Breast epithelium (tissue), 4 donors: ENCODE data around the gene ATP13A3. TPM values are rescaled to one million over a fixed set of nuclear protein-coding genes. Genes with fewer than 3 reads are reported as not detected.

Experiments
- DNase-seq, 2 donors: peaks; one replicate each; pipeline ENCODE4 v3.0.0-alpha.2; 2019; ENCODE audit warnings: low spot score in 2 of 2
- H3K27ac ChIP-seq, 2 donors: fragments of 200-600 bp; sonication (generic) in 1 of 2; one replicate each; pipeline ENCODE4 v1.5.1; 2016 to 2019; ENCODE audit warnings: mild to moderate bottlenecking in 1 of 2
- H3K27me3 ChIP-seq, 2 donors: fragments of 200-600 bp; sonication (generic) in 1 of 2; one replicate each; pipeline versions ENCODE4 v1.5.1 to v1.6.0; 2017 to 2019; ENCODE audit warnings: control low read depth in 1 of 2, mild to moderate bottlenecking in 1 of 2
- H3K36me3 ChIP-seq: fragments of 200-600 bp; one replicate; pipeline ENCODE4 v1.5.1; 2019
- H3K4me1 ChIP-seq, 2 donors: fragments of 200-600 bp; sonication (generic); one replicate each; pipeline ENCODE4 v1.5.1; 2016 to 2019; ENCODE audit warnings: control low read depth in 1 of 2
- H3K4me3 ChIP-seq, 3 donors: fragments of 200-600 bp; sonication (generic); 1 replicate in 2 of 3; 2 replicates in 1 of 3; pipeline ENCODE4 v1.5.1; 2016 to 2019; ENCODE audit warnings: mild to moderate bottlenecking in 3 of 3, moderate library complexity in 2 of 3
- H3K9me3 ChIP-seq, 2 donors: fragments of 200-600 bp; sonication (generic) in 1 of 2; one replicate each; pipeline ENCODE4 v1.5.1; 2016 to 2019; ENCODE audit warnings: control low read depth in 1 of 2
- POLR2A ChIP-seq: fragments of 450-650 bp; IDR thresholded peaks from one replicate; pipeline ENCODE4 v1.6.1; 2016; ENCODE audit warnings: antibody characterized with exemption, mild to moderate bottlenecking, moderate library complexity
- POLR2AphosphoS5 ChIP-seq, 3 donors: sonication (generic); formaldehyde crosslinking; IDR thresholded peaks; one replicate each; pipeline ENCODE4 v1.6.1; 2017; ENCODE audit warnings: antibody characterized with exemption in 3 of 3
- intact Hi-C: fragments of 100-400 bp; cut with DNase I; formaldehyde crosslinking; loops from one replicate; pipeline ENCODE4 v1.15.1; 2023; ENCODE audit warnings: low total_unique reads
- total RNA-seq, 3 donors: library from RNA; depleted of rRNA; stranded (reverse); fragments of >200 nt; gene quantifications; one replicate each; pipeline ENCODE4 v1.1.0, GENCODE V29; 2016
- TF ChIP-seq, protein P1 (sequence below), 3 donors: fragments of 450-650 bp; IDR thresholded peaks; one replicate each; pipeline ENCODE4 v1.5.1; 2016 to 2017; ENCODE audit warnings: antibody characterized with exemption in 3 of 3, mild to moderate bottlenecking in 3 of 3, moderate library complexity in 3 of 3

Gene ATP13A3
- total RNA-seq, 3 donors from 2014 or later = 132 to 170 (median 142) TPM

DNA sequence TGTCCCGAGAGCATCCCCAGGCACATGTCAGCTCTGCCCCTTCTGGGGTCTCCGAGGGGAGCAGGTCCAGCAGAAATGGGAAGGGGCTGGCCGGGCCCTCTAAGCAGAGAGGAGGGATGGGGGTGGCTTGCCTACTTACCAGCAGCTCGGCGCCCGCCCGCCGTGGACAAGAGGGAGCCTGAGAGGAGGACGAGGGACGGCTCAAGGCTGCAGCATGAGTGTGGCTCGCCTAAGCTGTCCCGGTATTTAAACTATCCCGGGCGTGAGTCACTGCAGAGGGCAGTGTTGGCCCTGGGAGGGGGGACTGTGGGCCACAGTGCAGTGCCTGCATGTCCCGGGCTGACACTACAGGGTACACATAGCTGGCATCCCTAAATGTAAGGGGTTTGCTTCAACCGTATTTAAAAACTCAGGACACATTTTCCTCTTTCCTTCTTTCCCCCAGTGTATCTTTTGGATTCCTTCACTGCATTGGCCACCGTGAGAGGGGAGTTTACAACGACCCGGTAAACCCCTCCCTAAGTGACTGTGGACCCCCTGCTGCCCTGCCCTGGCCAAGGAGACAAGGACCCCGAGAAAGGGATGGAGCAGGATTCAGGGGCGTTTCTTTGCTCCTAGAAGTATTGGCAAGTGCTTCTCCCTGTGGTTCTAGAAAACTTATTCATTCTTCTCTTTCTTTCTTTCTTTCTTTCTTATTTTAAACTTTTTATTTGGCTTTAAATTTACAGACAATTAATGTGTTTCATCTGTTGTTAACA lies 117.1 kb downstream of the ATP13A3 start, which contains the start of gene LRRC15:
Gene LRRC15, minus strand, starts transcription at position 222 of the 758 bp plus-strand sequence. CDS start 8,700 bp downstream, outside the sequence.
- H3K27ac ChIP-seq = no peak within 1 kb of the TSS
- intact Hi-C loops = no loop called here
- H3K4me3 ChIP-seq = no peak within 1 kb of the TSS
- TF ChIP-seq POLR2A (no peak), POLR2AphosphoS5 (IDR thresholded peaks at IDR 0.05) (no peak)
- TF ChIP-seq, protein P1, sequence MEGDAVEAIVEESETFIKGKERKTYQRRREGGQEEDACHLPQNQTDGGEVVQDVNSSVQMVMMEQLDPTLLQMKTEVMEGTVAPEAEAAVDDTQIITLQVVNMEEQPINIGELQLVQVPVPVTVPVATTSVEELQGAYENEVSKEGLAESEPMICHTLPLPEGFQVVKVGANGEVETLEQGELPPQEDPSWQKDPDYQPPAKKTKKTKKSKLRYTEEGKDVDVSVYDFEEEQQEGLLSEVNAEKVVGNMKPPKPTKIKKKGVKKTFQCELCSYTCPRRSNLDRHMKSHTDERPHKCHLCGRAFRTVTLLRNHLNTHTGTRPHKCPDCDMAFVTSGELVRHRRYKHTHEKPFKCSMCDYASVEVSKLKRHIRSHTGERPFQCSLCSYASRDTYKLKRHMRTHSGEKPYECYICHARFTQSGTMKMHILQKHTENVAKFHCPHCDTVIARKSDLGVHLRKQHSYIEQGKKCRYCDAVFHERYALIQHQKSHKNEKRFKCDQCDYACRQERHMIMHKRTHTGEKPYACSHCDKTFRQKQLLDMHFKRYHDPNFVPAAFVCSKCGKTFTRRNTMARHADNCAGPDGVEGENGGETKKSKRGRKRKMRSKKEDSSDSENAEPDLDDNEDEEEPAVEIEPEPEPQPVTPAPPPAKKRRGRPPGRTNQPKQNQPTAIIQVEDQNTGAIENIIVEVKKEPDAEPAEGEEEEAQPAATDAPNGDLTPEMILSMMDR (IDR thresholded peaks at IDR 0.05) = no peak
- H3K27me3 ChIP-seq = peaks cover 0 to 11% of the 10 kb centered on the region in 2 donors
- no peak for DNase-seq
- H3K4me1 ChIP-seq = no peaks in the 10 kb centered on the region
- H3K36me3 ChIP-seq = no peaks in the 10 kb centered on the region
- H3K9me3 ChIP-seq = no peaks in the 10 kb centered on the region

DNA sequence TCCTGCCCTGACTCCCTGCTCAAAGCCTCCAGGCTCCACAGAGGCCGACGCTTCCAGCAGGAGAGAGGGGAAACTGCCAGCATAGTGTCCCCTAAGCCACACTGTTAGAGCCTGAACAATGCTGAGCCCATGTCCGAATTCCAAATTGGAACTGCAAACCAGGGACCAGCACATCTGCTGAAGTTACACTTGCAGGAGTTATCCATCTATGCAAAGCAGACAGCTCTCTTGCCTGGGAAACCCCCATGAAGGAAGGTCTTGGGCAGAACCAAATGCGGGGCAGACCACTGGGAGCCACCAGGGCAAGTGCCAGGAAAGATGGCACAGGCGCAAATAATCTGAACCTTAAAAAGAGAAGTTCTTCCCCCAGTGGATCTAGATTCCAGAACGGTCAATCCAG lies 117.9 kb downstream of the ATP13A3 start:
- Histone ChIP-seq H3K4me1 (no peaks in the 10 kb centered on the region), H3K4me3 (no peak overlapping the region), H3K9me3 (no peaks in the 10 kb centered on the region), H3K27me3 (peaks cover 0 to 11% of the 10 kb centered on the region in 2 donors), H3K27ac (no peak overlapping the region), H3K36me3 (no peaks in the 10 kb centered on the region)
- intact Hi-C loops = no loop called here
- DNase-seq = no peak
- TF ChIP-seq, protein P1 (IDR thresholded peaks at IDR 0.05) = no peak
- TF ChIP-seq POLR2A (no peak), POLR2AphosphoS5 (IDR thresholded peaks at IDR 0.05) (no peak)

DNA sequence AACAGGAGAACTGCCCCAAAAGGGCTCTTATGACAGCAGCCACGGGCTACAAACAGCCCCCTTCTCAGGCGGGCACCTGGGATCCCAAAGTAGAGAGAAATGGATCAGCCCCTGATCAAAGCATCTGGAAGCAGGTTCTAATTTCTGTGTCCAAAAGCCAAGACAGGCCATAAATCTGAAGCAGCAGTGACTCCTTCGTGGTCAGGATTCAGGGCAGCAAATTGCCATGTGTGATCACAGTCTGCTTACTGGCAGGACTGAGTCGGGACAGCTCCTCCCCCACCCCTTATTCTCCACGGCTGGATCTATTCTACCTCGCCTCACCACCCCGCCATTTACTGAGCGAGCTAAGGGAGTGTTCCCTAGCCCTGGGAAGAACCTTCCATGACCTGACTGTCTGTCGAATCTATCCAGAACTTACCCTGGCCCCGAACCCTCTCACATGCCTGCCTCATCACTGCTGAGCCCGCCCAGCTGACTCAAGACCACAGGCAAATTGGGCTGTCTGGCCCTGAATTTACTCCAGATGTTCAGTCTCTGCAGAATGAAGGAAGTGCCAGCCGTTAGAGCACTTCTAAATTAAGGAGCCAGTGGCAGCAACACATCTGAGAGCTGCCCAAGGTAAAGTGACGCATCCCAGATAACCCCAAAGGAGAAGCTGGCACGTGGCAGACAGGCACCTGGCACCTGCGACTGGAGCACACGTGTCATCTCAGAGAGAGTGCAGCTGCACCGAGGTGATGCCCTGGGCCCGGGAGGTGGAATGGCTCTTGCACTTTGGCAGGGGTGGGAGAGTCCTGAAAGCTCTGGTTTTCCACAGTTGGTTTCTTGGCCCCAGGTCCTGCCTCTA lies 118.6 kb downstream of the ATP13A3 start:
- intact Hi-C loops = no loop called here
- Histone ChIP-seq H3K27me3 (peaks cover 0 to 11% of the 10 kb centered on the region in 2 donors), H3K27ac (no peak overlapping the region), H3K4me3 (no peak overlapping the region), H3K36me3 (no peaks in the 10 kb centered on the region), H3K4me1 (no peaks in the 10 kb centered on the region), H3K9me3 (no peaks in the 10 kb centered on the region)
- no peak for DNase-seq
- TF ChIP-seq POLR2A (no peak), POLR2AphosphoS5 (IDR thresholded peaks at IDR 0.05) (no peak)
- TF ChIP-seq, protein P1 (IDR thresholded peaks at IDR 0.05) = no peak

DNA sequence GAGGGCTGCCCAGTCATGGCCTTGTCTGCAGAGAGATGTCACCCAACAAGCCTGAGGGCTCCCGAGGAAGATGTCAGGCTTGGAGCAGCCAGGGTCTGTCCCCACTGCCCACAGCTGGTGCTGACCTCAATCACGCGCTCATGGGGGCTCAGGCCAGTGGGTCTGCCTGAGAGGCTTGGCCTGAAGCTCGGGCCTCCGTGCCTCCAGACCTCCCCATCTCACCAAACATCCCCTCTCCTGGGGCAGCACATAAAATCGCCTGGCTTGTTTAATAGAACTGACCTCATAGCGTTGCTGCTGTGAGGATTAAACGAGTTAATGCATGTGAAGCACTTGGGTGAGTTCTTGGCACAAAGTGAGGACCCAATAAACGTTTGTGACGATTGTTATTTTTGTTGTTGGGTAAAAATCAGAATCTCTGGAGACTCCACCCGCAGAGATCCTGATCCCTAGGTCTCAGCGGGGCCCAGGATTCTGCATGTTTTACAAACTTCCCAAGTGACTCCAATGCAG lies 120.8 kb downstream of the ATP13A3 start:
- TF ChIP-seq, protein P1 (IDR thresholded peaks at IDR 0.05) = no peak
- TF ChIP-seq POLR2AphosphoS5 (IDR thresholded peaks at IDR 0.05) = no peak
- TF ChIP-seq POLR2A = no peak
- Histone ChIP-seq H3K9me3 (no peaks in the 10 kb centered on the region), H3K27me3 (peaks cover 0 to 11% of the 10 kb centered on the region in 2 donors), H3K27ac (no peak overlapping the region), H3K36me3 (no peaks in the 10 kb centered on the region), H3K4me3 (no peak overlapping the region), H3K4me1 (no peaks in the 10 kb centered on the region)
- intact Hi-C loops = no loop called here
- no peak for DNase-seq
